LNCAP (cell line): ENCODE results near the gene RGS14.

Source experiments
- CTCF ChIP-seq: fragments of 450-650 bp; IDR thresholded peaks from 2 replicates; pipeline ENCODE4 v1.5.1; 2017; ENCODE audit warnings: mild to moderate bottlenecking

RGS14 gene

DNA sequence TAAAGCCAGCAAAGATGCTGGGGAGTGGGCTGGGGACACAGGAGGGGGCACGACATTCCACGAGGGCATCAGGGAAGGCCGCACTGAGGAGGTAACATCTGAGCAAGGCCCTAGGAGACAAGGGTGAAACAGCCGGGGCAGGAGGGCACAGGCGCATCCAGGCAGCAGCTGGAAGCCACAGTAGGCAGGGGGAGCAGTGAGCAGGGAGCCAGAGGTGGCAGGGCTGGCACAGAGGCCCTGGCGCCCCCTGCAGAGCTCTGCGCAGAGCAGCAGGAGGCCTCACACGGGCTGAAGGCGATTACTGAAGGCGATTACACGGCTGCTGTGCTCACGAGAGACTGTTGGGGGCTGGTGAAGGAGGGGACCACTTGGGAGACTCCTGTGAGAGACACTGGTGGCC is 21.6 kb upstream of the RGS14 start:
- TF ChIP-seq CTCF: no peak; the same call in 1 of the 2 replicates

- no peak for TF ChIP-seq CTCF
Observed at GRCh38 chr5:177336603-177337494, 20.9 kb upstream of the RGS14 start.

GRCh38 chr5:177338251-177339106 is 19.2 kb upstream of the RGS14 start:
- no peak for TF ChIP-seq CTCF

DNA sequence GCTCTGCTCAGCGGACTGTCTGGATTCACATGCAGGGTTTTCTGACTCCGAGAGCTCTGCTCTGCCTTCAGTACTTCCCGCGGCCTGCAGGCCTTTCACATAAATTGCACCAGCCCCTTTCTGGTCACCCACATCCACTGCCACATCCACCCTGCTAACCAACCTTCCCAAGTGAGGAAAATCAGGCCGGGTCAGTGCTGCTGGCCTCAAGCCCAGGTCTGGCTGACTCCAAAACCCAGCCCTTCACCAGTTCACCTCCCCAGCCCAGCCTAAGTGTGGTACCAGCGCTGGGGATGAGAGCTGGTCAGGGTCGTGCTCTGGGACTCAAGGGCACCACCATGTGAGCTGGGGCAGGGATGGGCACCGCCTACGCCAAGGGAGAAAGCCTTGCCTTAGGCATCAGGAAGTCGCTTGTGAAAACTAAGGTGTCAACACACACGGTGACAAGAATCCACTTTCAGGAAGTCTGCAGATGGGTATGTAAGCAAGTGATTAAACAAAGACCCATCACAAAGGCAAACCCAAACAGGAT is 18.6 kb upstream of the RGS14 start:
- TF ChIP-seq CTCF: no peak; the same call in 1 of the 2 replicates

- no peak for TF ChIP-seq CTCF
Observed at GRCh38 chr5:177343777-177344176, 13.9 kb upstream of the RGS14 start.

DNA sequence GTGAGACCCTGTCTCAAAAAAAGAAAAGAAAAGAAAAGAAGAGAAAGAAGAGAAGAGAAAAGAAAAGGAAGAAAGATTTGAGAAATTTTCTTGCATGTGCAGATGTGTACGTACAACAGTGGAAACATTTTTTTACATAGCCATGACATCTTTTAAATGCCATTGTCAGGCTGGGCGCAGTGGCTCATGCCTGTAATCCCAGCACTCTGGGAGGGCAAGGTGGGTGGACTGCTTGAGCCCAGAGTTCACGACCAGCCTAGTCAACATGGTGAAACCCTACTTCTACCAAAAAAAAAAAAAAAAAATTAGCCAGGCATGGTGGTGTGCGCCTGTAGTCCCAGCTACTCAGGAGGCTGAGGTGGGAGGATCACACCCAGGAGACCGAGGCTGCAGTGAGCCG is 12.8 kb upstream of the RGS14 start:
- TF ChIP-seq CTCF: no peak

- no peak for TF ChIP-seq CTCF
Observed at GRCh38 chr5:177346820-177347219, 10.9 kb upstream of the RGS14 start.
